IPS DF 4.7 (cell line): ENCODE results near the gene RAPGEF1.

Experiments
- DNase-seq: peaks from one replicate; pipeline ENCODE4 v3.0.0-alpha.2; 2013; ENCODE audit warnings: low spot score; ENCODE audit errors: extremely low read depth

RAPGEF1 gene

GRCh38 chr9:131625790-131626670 lies 113.8 kb downstream of the RAPGEF1 start:
- no peak for DNase-seq

- DNase-seq, result no peak
Observed at GRCh38 chr9:131625508-131625787, 114.4 kb downstream of the RAPGEF1 start.

GRCh38 chr9:131624636-131625507 lies 115.0 kb downstream of the RAPGEF1 start:
- DNase-seq, result no peak

- DNase-seq, result no peak
Observed at GRCh38 chr9:131623655-131624330, 116.1 kb downstream of the RAPGEF1 start.

- no peak for DNase-seq
Observed at GRCh38 chr9:131622523-131622922, 117.4 kb downstream of the RAPGEF1 start.

GRCh38 chr9:131621551-131622358 lies 118.1 kb downstream of the RAPGEF1 start:
- no peak for DNase-seq

- DNase-seq, result no peak
Observed at GRCh38 chr9:131620764-131621520, 118.9 kb downstream of the RAPGEF1 start.

- no peak for DNase-seq
Observed at GRCh38 chr9:131619680-131620079, 120.2 kb downstream of the RAPGEF1 start.

- DNase-seq, result no peak
Observed at GRCh38 chr9:131618785-131619184, 121.1 kb downstream of the RAPGEF1 start.

- DNase-seq, result no peak
Observed at GRCh38 chr9:131618071-131618479, 121.8 kb downstream of the RAPGEF1 start.

GRCh38 chr9:131617611-131618010 lies 122.3 kb downstream of the RAPGEF1 start:
- no peak for DNase-seq

- no peak for DNase-seq
Observed at GRCh38 chr9:131616983-131617604, 122.8 kb downstream of the RAPGEF1 start.

- DNase-seq, result no peak
Observed at GRCh38 chr9:131614340-131614915, 125.4 kb downstream of the RAPGEF1 start.

- DNase-seq, result no peak
Observed at GRCh38 chr9:131613921-131614320, 126.0 kb downstream of the RAPGEF1 start.

GRCh38 chr9:131612851-131613250 lies 127.0 kb downstream of the RAPGEF1 start:
- no peak for DNase-seq

- DNase-seq, result no peak
Observed at GRCh38 chr9:131611586-131612315, 128.1 kb downstream of the RAPGEF1 start.

GRCh38 chr9:131610231-131610761 lies 129.6 kb downstream of the RAPGEF1 start:
- DNase-seq, result no peak

GRCh38 chr9:131609099-131609830 lies 130.6 kb downstream of the RAPGEF1 start:
- DNase-seq, result no peak
